ENCODE measurements around the gene BPIFB4. TPM values are rescaled to one million over a fixed set of nuclear protein-coding genes. Genes with fewer than 3 reads are reported as not detected.

Gene BPIFB4
- total RNA-seq, 1 experiment from 2014 or later, result not detected

GRCh38 chr20:33093074-33093473 is 13.6 kb downstream of the BPIFB4 start:
- Histone ChIP-seq H3F3A (ENCODE audit: insufficient read depth, low read depth) (no peaks in the 10 kb centered on the region), H4K20me1 (ENCODE audit: insufficient read depth) (no peaks in the 10 kb centered on the region), H3K27ac (no peak overlapping the region), H3K4me3 (no peak overlapping the region), H3K4me1 (replicated peaks; ENCODE audit: insufficient read depth) (no peaks in the 10 kb centered on the region), H3K9me2 (ENCODE audit: insufficient read depth) (no peaks in the 10 kb centered on the region), H3K27me3 (ENCODE audit: insufficient read depth, low read depth) (peaks cover 27% of the 10 kb centered on the region), H3K4me2 (no peak overlapping the region), H2AFZ (no peak overlapping the region), H3K36me3 (ENCODE audit: low read depth) (no peaks in the 10 kb centered on the region), H3K9me3 (ENCODE audit: insufficient read depth, low read depth) (no peaks in the 10 kb centered on the region), H3K79me2 (ENCODE audit: low read depth) (no peaks in the 10 kb centered on the region)
- ChIA-PET POLR2A (ENCODE audit: unreplicated experiment) (no interaction called here), CTCF (no interaction called here)
- BruUV-seq (replicated peaks), result no TSS peak
- intact Hi-C loops (cut with micrococcal nuclease; ENCODE audit: unreplicated experiment), result no loop called here
- TF ChIP-seq CTCF (conservative IDR thresholded peaks at IDR 0.05) (no peak), EZH2 (IDR thresholded peaks at IDR 0.05; ENCODE audit: low read depth) (no peak)
- no peak for DNase-seq

- intact Hi-C loops (cut with micrococcal nuclease; ENCODE audit: unreplicated experiment), result no loop called here
- Histone ChIP-seq H2AFZ (no peak overlapping the region), H3K4me1 (replicated peaks; ENCODE audit: insufficient read depth) (no peaks in the 10 kb centered on the region), H3K27me3 (ENCODE audit: insufficient read depth, low read depth) (peaks cover 22% of the 10 kb centered on the region), H3K27ac (no peak overlapping the region), H4K20me1 (ENCODE audit: insufficient read depth) (no peaks in the 10 kb centered on the region), H3K36me3 (ENCODE audit: low read depth) (no peaks in the 10 kb centered on the region), H3K9me2 (ENCODE audit: insufficient read depth) (no peaks in the 10 kb centered on the region), H3K9me3 (ENCODE audit: insufficient read depth, low read depth) (no peaks in the 10 kb centered on the region), H3K4me3 (no peak overlapping the region), H3K4me2 (no peak overlapping the region), H3K79me2 (ENCODE audit: low read depth) (no peaks in the 10 kb centered on the region), H3F3A (ENCODE audit: insufficient read depth, low read depth) (no peaks in the 10 kb centered on the region)
- no peak for DNase-seq
- CTCF ChIA-PET, result no interaction called here
- no TSS peak for BruUV-seq (replicated peaks)
- POLR2A ChIA-PET (ENCODE audit: unreplicated experiment), result no interaction called here
- TF ChIP-seq EZH2 (IDR thresholded peaks at IDR 0.05; ENCODE audit: low read depth), result no peak
- TF ChIP-seq CTCF (conservative IDR thresholded peaks at IDR 0.05), result no peak
These were observed 14.1 kb downstream of the BPIFB4 start for GRCh38 chr20:33093582-33093981.

GRCh38 chr20:33095249-33095648 is 15.8 kb downstream of the BPIFB4 start:
- no peaks in the 10 kb centered on the region for H3K4me1 ChIP-seq (replicated peaks; ENCODE audit: insufficient read depth)
- H3K4me2 ChIP-seq, result no peak overlapping the region
- H3K9me2 ChIP-seq (ENCODE audit: insufficient read depth), result no peaks in the 10 kb centered on the region
- ChIA-PET CTCF (no interaction called here), POLR2A (ENCODE audit: unreplicated experiment) (no interaction called here)
- DNase-seq, result no peak
- H3K79me2 ChIP-seq (ENCODE audit: low read depth), result no peaks in the 10 kb centered on the region
- no TSS peak for BruUV-seq (replicated peaks)
- no peak overlapping the region for H2AFZ ChIP-seq
- H3F3A ChIP-seq (ENCODE audit: insufficient read depth, low read depth), result no peaks in the 10 kb centered on the region
- no peak overlapping the region for H3K4me3 ChIP-seq
- peaks cover 5% of the 10 kb centered on the region; the same call in 1 of the 2 replicates for H3K27me3 ChIP-seq (ENCODE audit: insufficient read depth, low read depth)
- no peak for TF ChIP-seq EZH2 (IDR thresholded peaks at IDR 0.05; ENCODE audit: low read depth)
- TF ChIP-seq CTCF (conservative IDR thresholded peaks at IDR 0.05), result no peak
- intact Hi-C loops (cut with micrococcal nuclease; ENCODE audit: unreplicated experiment), result loop anchor here (5.0 kb wide), 1 partner anchor 423 kb away; the partner anchor contains the start of gene C20orf203
- H3K27ac ChIP-seq, result no peak overlapping the region
- no peaks in the 10 kb centered on the region for H3K9me3 ChIP-seq (ENCODE audit: insufficient read depth, low read depth)
- H3K36me3 ChIP-seq (ENCODE audit: low read depth), result no peaks in the 10 kb centered on the region
- H4K20me1 ChIP-seq (ENCODE audit: insufficient read depth), result no peaks in the 10 kb centered on the region; the same call in 1 of the 2 replicates
